Gastrocnemius medialis (tissue), 4 donors: Measurements from ENCODE around the gene WWOX.

Experiments
- POLR2A ChIP-seq, 2 donors: fragments of 450-650 bp; IDR thresholded peaks; one replicate each; pipeline ENCODE4 v1.6.1; 2017; ENCODE audit warnings: antibody characterized with exemption in 2 of 2, mild to moderate bottlenecking in 2 of 2, moderate library complexity in 2 of 2
- TF ChIP-seq, protein P1 (sequence below), 5 experiments: fragments of 450-650 bp in 3 of 5; fragments of 200-600 bp in 2 of 5; sonication (generic) in 2 of 5; IDR thresholded peaks in 4 of 5; conservative IDR thresholded peaks in 1 of 5; 1 replicate in 4 of 5; 2 replicates in 1 of 5; pipeline ENCODE4 v1.5.1; 2016 to 2019; ENCODE audit warnings: antibody characterized with exemption in 5 of 5, mild to moderate bottlenecking in 3 of 5, moderate library complexity in 3 of 5

DNA sequence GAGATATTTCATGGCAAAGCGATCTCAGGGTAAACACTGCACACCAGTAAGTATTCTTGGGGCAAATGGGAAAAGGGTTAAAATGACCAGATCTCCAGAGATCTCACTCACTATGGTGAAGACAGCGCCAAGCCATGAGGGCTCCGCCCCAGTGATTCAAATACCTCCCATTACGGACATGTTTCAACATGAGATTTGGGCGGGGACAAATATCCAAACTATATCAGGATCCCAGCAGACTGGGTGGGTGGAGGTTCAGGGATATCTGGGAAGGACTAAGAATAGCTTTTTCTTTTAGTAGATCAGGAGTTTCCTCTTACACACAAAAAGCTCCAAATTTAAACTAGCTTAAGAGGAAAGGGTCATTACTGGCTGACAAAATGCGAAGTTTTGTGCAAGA lies 181.7 kb downstream of the WWOX start:
- TF ChIP-seq, protein P1, sequence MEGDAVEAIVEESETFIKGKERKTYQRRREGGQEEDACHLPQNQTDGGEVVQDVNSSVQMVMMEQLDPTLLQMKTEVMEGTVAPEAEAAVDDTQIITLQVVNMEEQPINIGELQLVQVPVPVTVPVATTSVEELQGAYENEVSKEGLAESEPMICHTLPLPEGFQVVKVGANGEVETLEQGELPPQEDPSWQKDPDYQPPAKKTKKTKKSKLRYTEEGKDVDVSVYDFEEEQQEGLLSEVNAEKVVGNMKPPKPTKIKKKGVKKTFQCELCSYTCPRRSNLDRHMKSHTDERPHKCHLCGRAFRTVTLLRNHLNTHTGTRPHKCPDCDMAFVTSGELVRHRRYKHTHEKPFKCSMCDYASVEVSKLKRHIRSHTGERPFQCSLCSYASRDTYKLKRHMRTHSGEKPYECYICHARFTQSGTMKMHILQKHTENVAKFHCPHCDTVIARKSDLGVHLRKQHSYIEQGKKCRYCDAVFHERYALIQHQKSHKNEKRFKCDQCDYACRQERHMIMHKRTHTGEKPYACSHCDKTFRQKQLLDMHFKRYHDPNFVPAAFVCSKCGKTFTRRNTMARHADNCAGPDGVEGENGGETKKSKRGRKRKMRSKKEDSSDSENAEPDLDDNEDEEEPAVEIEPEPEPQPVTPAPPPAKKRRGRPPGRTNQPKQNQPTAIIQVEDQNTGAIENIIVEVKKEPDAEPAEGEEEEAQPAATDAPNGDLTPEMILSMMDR (IDR thresholded peaks at IDR 0.05 in 4 of 5, conservative IDR thresholded peaks at IDR 0.05 in 1 of 5), result no peak
- no peak for TF ChIP-seq POLR2A (IDR thresholded peaks at IDR 0.05)
